ENCODE data around the gene PCNT. TPM values are rescaled to one million over a fixed set of nuclear protein-coding genes. Genes with fewer than 3 reads are reported as not detected.
A peak's percentile ranks its signal among the peaks of the same experiment; 100 is the strongest.

PCNT gene
- total and polyA plus RNA-seq, 7 donors, result 99.4 to 642 (median 248) TPM

- DNase-seq (peak; percentile 39 to 70), ATAC-seq (peak; percentile 10 to 19 (median 18))
- Histone ChIP-seq H3K36me3 (ENCODE audit: insufficient read depth in 1 of 2, low read depth in 1 of 2) (peaks cover 0 to 7% of the 10 kb centered on the region in 2 donors), H3K4me3 (peak overlapping the region; percentile 92), H3K4me1 (peaks cover 51% of the 10 kb centered on the region), H3K27me3 (ENCODE audit: insufficient read depth in 3 of 3, low read length in 2 of 3) (no peaks in the 10 kb centered on the region), H3K9me3 (no peaks in the 10 kb centered on the region), H3K27ac (peak overlapping the region; percentile 85)
- WGBS, 3 donors, result 1 to 2% (median 1%) methylated on average over 30 of the region's 30 CpGs
- TF ChIP-seq CTCF (IDR thresholded peaks at IDR 0.05), result no peak
- intact Hi-C loops (cut with DNase I), result no loop called here
These were observed 133.9 kb downstream of the PCNT start for GRCh38 chr21:46457801-46458314.

DNA sequence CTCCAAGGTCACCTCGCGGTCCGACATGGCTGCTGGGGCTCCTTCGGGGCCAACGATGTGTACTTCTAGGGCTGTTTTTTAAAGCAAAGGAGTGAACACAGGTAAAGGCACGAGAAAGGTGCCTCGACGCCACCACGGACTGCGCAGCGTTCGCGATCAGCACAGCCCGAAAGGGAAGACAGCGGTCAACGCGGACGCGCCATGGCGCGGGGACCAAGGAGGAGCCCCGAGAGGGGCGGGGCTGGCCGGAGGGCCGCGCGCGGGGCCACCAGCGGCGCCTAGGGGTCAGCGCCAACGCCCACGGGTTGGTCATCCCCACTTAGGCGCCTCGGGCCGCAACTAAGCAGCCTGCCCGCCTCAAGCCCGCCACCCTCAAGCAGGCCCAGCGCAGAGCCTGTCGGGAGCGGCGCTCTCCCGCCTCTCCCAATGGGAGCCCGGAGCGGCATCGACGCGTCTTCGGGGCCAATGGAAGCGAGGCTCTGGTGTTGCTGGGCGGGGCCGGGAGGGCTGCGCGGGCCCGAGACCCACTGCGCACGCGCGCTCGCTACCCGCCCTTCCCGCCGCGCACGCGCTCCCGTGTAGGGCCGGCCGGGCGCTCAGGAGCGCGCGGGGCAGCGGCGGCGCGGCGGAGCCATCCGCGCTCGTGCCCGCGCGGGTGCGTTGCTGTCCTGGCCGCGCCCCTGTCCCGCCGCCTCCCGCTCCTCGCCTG lies 134.5 kb downstream of the PCNT start, which contains the start of gene DIP2A:
Gene DIP2A, plus strand, starts transcription at position 577 of the 709 bp plus-strand sequence. CDS start 241 bp downstream, outside the sequence.
- TF ChIP-seq CTCF (IDR thresholded peaks at IDR 0.05), result no peak
- Histone ChIP-seq H3K4me3 (peak within 1 kb of the TSS; percentile 92), H3K27ac (peak within 1 kb of the TSS; percentile 85), H3K9me3 (no peaks in the 10 kb centered on the region), H3K4me1 (peaks cover 51% of the 10 kb centered on the region), H3K27me3 (ENCODE audit: insufficient read depth in 3 of 3, low read length in 2 of 3) (no peaks in the 10 kb centered on the region), H3K36me3 (ENCODE audit: insufficient read depth in 1 of 2, low read depth in 1 of 2) (peaks cover 0 to 12% of the 10 kb centered on the region in 2 donors)
- WGBS, 3 donors, result 0 to 1% (median 0%) methylated on average over 61 to 91 of the region's 91 CpGs
- peak; percentile 88 to 95 (median 92) for ATAC-seq
- DNase-seq, result peak; percentile 97 to 99
- intact Hi-C loops (cut with DNase I), result no loop called here

GRCh38 chr21:46459024-46459355 lies 135.0 kb downstream of the PCNT start:
- intact Hi-C loops (cut with DNase I), result no loop called here
- peak overlapping the region; percentile 92 for H3K4me3 ChIP-seq
- 0 to 2% (median 1%) methylated on average over 12 to 36 of the region's 36 CpGs for WGBS, 3 donors
- peak overlapping the region; percentile 85 for H3K27ac ChIP-seq
- peaks cover 0 to 12% of the 10 kb centered on the region in 2 donors for H3K36me3 ChIP-seq (ENCODE audit: insufficient read depth in 1 of 2, low read depth in 1 of 2)
- no peak for DNase-seq
- no peaks in the 10 kb centered on the region for H3K27me3 ChIP-seq (ENCODE audit: insufficient read depth in 3 of 3, low read length in 2 of 3)
- no peak for TF ChIP-seq CTCF (IDR thresholded peaks at IDR 0.05)
- no peaks in the 10 kb centered on the region for H3K9me3 ChIP-seq
- ATAC-seq, result no peak
- H3K4me1 ChIP-seq, result peaks cover 51% of the 10 kb centered on the region

DNA sequence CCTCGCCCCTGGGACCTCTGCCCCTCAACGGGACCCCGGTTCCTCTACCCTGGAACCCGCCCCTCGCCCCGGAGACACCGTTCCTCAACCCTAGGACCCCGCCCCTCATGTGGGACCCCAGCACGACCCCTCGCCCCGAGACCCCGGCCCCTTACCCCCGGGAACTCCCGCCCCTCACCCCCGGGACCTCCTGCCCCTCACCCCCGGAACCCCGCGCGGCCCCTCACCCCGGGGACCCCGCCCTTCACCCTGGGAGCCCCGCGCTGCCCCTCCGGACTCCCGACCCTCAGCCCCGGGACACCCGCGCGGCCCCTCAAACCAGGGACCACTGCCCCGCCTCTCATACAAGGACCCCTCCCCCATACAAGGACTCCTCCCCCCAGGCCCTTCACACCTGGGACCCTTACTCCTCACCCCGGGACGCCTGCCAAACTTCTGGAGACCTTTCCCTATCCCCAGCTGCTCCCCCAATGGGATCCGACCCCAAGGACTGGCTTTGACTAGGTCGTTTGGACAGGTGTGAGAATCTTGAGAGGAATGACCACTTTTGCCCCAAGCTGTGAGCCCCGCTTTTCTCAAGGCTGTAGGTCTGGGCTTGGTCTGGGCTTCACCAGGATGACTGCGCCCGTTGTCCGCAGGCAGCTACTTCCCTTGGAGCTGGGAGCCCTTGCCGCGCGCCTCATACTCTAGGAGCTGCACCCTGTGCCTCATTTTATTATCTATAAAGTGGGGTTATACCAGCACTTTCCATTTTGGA lies 135.6 kb downstream of the PCNT start:
- Histone ChIP-seq H3K27me3 (ENCODE audit: insufficient read depth in 3 of 3, low read length in 2 of 3) (no peaks in the 10 kb centered on the region), H3K4me3 (peak overlapping the region; percentile 92), H3K27ac (peak overlapping the region; percentile 85), H3K36me3 (ENCODE audit: insufficient read depth in 1 of 2, low read depth in 1 of 2) (peaks cover 0 to 16% of the 10 kb centered on the region in 2 donors), H3K9me3 (no peaks in the 10 kb centered on the region), H3K4me1 (peaks cover 47% of the 10 kb centered on the region)
- 2 to 14% (median 3%) methylated on average over 11 to 41 of the region's 41 CpGs for WGBS, 3 donors
- DNase-seq (peak; percentile 45 to 71), ATAC-seq (peak in 1 of 4 donors; percentile 23)
- intact Hi-C loops (cut with DNase I), result no loop called here
- TF ChIP-seq CTCF (IDR thresholded peaks at IDR 0.05), result no peak

Data from psoas muscle (tissue), 8 donors.